CD14-positive monocyte (primary cell): ENCODE data around the gene FBXO22. TPM values are rescaled to one million over a fixed set of nuclear protein-coding genes. Genes with fewer than 3 reads are reported as not detected.
A peak's percentile ranks its signal among the peaks of the same experiment; 100 is the strongest.

Experiments used
- DNase-seq, 3 donors: peaks; one replicate each; pipeline ENCODE4 v3.0.0-alpha.2; 2011 to 2022
- H2AFZ ChIP-seq: 2 replicates; pipeline ENCODE4 v1.6.0; 2012; ENCODE audit warnings: mild to moderate bottlenecking, low read depth, low read length, inconsistent platforms; ENCODE audit not compliant: insufficient read depth, poor library complexity, severe bottlenecking
- H3K27ac ChIP-seq, 2 donors: 1 replicate in 1 of 2; 2 replicates in 1 of 2; pipeline ENCODE4 v1.5.1; 2012 to 2013; ENCODE audit warnings: low read length in 2 of 2, control low read depth in 1 of 2, inconsistent platforms in 1 of 2, low read depth in 1 of 2, mild to moderate bottlenecking in 1 of 2
- H3K27me3 ChIP-seq, 2 donors: one replicate each; pipeline versions ENCODE4 v1.6.0 to v1.6.1; 2011 to 2013; ENCODE audit warnings: low read length in 2 of 2; ENCODE audit not compliant: control insufficient read depth in 2 of 2, insufficient read depth in 2 of 2
- H3K36me3 ChIP-seq, 2 donors: replicated peaks in 1 of 2; 1 replicate in 1 of 2; 2 replicates in 1 of 2; pipeline versions ENCODE4 v1.5.1 to v1.6.1; 2012 to 2013; ENCODE audit warnings: low read length in 2 of 2, control low read depth in 1 of 2, inconsistent platforms in 1 of 2, mild to moderate bottlenecking in 1 of 2; ENCODE audit not compliant: insufficient read depth in 2 of 2, control insufficient read depth in 1 of 2
- H3K4me1 ChIP-seq, 2 donors: 1 replicate in 1 of 2; 2 replicates in 1 of 2; pipeline versions ENCODE4 v1.5.1 to v1.6.1; 2012 to 2013; ENCODE audit warnings: low read length in 2 of 2, control low read depth in 1 of 2, inconsistent platforms in 1 of 2, mild to moderate bottlenecking in 1 of 2, moderate library complexity in 1 of 2; ENCODE audit not compliant: insufficient read depth in 2 of 2, control insufficient read depth in 1 of 2
- H3K4me2 ChIP-seq: replicated peaks from 2 replicates; pipeline ENCODE3; 2012; ENCODE audit warnings: low read length, moderate library complexity, mild to moderate bottlenecking; ENCODE audit not compliant: poor library complexity, severe bottlenecking; ENCODE audit errors: extremely low read depth
- H3K4me3 ChIP-seq, 3 experiments: fragments of 200-600 bp in 1 of 3; sonication (generic) in 1 of 3; replicated peaks in 1 of 3; 1 replicate in 2 of 3; 2 replicates in 1 of 3; pipeline ENCODE4 v1.5.1; 2011 to 2013; ENCODE audit warnings: low read length in 3 of 3, mild to moderate bottlenecking in 3 of 3, control low read depth in 2 of 3, low read depth in 2 of 3, inconsistent platforms in 1 of 3, moderate library complexity in 1 of 3
- H3K79me2 ChIP-seq: 2 replicates; pipeline ENCODE4 v1.6.0; 2012; ENCODE audit warnings: mild to moderate bottlenecking, control low read depth, inconsistent platforms, low read length, moderate library complexity; ENCODE audit not compliant: insufficient read depth
- H3K9ac ChIP-seq: 2 replicates; pipeline ENCODE4 v1.6.0; 2017; ENCODE audit warnings: low read length, mild to moderate bottlenecking; ENCODE audit not compliant: insufficient read depth, poor library complexity, severe bottlenecking
- H3K9me3 ChIP-seq, 2 donors: replicated peaks in 1 of 2; 1 replicate in 1 of 2; 2 replicates in 1 of 2; pipeline versions ENCODE4 v1.5.1 to v1.6.1; 2012 to 2013; ENCODE audit warnings: low read length in 2 of 2, control low read depth in 1 of 2; ENCODE audit not compliant: control insufficient read depth in 1 of 2, insufficient read depth in 1 of 2
- H4K20me1 ChIP-seq: 2 replicates; pipeline ENCODE4 v1.6.0; 2012; ENCODE audit warnings: mild to moderate bottlenecking, low read length, control low read depth, moderate library complexity; ENCODE audit not compliant: insufficient read depth
- H3K27ac Mint-ChIP-seq, 7 donors: one replicate each; pipeline ENCODE4 v1.8.0; 2020; ENCODE audit warnings: mild to moderate bottlenecking in 7 of 7, mixed read lengths in 7 of 7, moderate library complexity in 6 of 7, inconsistent platforms in 2 of 7
- H3K27me3 Mint-ChIP-seq, 3 donors: one replicate each; pipeline ENCODE4 v1.8.0; 2021 to 2022; ENCODE audit warnings: low read depth in 3 of 3, mild to moderate bottlenecking in 3 of 3, mixed read lengths in 3 of 3, moderate library complexity in 3 of 3, inconsistent platforms in 1 of 3
- H3K36me3 Mint-ChIP-seq, 2 donors: one replicate each; pipeline ENCODE4 v1.8.0; 2020; ENCODE audit warnings: mixed read lengths in 2 of 2, inconsistent platforms in 1 of 2, mild to moderate bottlenecking in 1 of 2
- H3K4me1 Mint-ChIP-seq: one replicate; pipeline ENCODE4 v1.8.0; 2020; ENCODE audit warnings: mild to moderate bottlenecking, mixed read lengths
- H3K4me3 Mint-ChIP-seq, 2 donors: one replicate each; pipeline ENCODE4 v1.8.0; 2020; ENCODE audit warnings: mild to moderate bottlenecking in 2 of 2, mixed read lengths in 2 of 2, moderate library complexity in 1 of 2
- H3K9me3 Mint-ChIP-seq, 7 donors: one replicate each; pipeline ENCODE4 v1.8.0; 2020 to 2022; ENCODE audit warnings: mixed read lengths in 7 of 7, mild to moderate bottlenecking in 6 of 7, moderate library complexity in 6 of 7, inconsistent platforms in 2 of 7
- CTCF ChIP-seq: fragments of 200-600 bp; IDR thresholded peaks from one replicate; pipeline ENCODE4 v1.8.0; 2022; ENCODE audit warnings: antibody characterized with exemption, mild to moderate bottlenecking
- WGBS: methylation state at CpG from one replicate; pipeline ENCODE4 v1.1.5; 2013; ENCODE audit warnings: missing lambda C conversion rate; ENCODE audit not compliant: insufficient coverage; 5-methylcytosine and 5-hydroxymethylcytosine counted together
- intact Hi-C, 2 donors: fragments of 100-400 bp; cut with micrococcal nuclease; formaldehyde crosslinking; loops; one replicate each; pipeline versions ENCODE4 v1.15.0 to v1.15.1; 2023
- polyA plus RNA-seq, 3 donors: library from polyadenylated mRNA; depleted of rRNA in 1 of 3; unstranded in 2 of 3; stranded (reverse) in 1 of 3; fragments of 300-500 nt in 2 of 3; fragments of >200 nt in 1 of 3; fragmentation: Illumina TruSeq in 2 of 3; gene quantifications; 1 replicate in 2 of 3; 2 replicates in 1 of 3; pipeline ENCODE4 v1.2.3, GENCODE V29; 2012 to 2021

Gene FBXO22
- polyA plus RNA-seq, 3 donors: 4.2 to 12.8 (median 12.3) TPM

- no peak overlapping the region for H3K9ac ChIP-seq
- no peak overlapping the region for H3K4me2 ChIP-seq
- H3K4me3 ChIP-seq: no peak overlapping the region
- intact Hi-C loops: no loop called here
- WGBS: 40% methylated on average over 1 of the region's 1 CpG
- no peaks in the 10 kb centered on the region for H3K9me3 ChIP-seq
- Mint-ChIP-seq H3K27me3 (no peaks in the 10 kb centered on the region), H3K4me1 (peaks cover 31% of the 10 kb centered on the region), H3K9me3 (peaks cover 0 to 5% (median 2%) of the 10 kb centered on the region in 7 donors), H3K4me3 (no peak overlapping the region), H3K36me3 (no peaks in the 10 kb centered on the region), H3K27ac (no peak overlapping the region)
- H3K79me2 ChIP-seq: no peaks in the 10 kb centered on the region
- no peak overlapping the region for H3K27ac ChIP-seq
- H2AFZ ChIP-seq: no peak overlapping the region
- no peaks in the 10 kb centered on the region for H3K27me3 ChIP-seq
- H3K36me3 ChIP-seq: no peaks in the 10 kb centered on the region
- DNase-seq: peak in 1 of 3 donors; percentile 27
- no peak for TF ChIP-seq CTCF
- H4K20me1 ChIP-seq: no peaks in the 10 kb centered on the region
- peaks cover 6 to 14% of the 10 kb centered on the region in 2 donors for H3K4me1 ChIP-seq
Measured at GRCh38 chr15:75947092-75947491, 43.4 kb downstream of the FBXO22 start.

GRCh38 chr15:75948761-75949296 is 45.2 kb downstream of the FBXO22 start:
- Mint-ChIP-seq H3K4me3 (no peak overlapping the region), H3K9me3 (peaks cover 0 to 5% (median 2%) of the 10 kb centered on the region in 7 donors), H3K27me3 (no peaks in the 10 kb centered on the region), H3K36me3 (no peaks in the 10 kb centered on the region), H3K27ac (no peak overlapping the region), H3K4me1 (peaks cover 40% of the 10 kb centered on the region)
- no peaks in the 10 kb centered on the region for H3K27me3 ChIP-seq
- no peaks in the 10 kb centered on the region for H3K36me3 ChIP-seq
- H3K4me1 ChIP-seq: peaks cover 6 to 24% of the 10 kb centered on the region in 2 donors
- H3K27ac ChIP-seq: no peak overlapping the region
- no peak for DNase-seq
- H3K79me2 ChIP-seq: no peaks in the 10 kb centered on the region
- no peak for TF ChIP-seq CTCF
- H2AFZ ChIP-seq: no peak overlapping the region
- no peak overlapping the region for H3K4me2 ChIP-seq
- H4K20me1 ChIP-seq: no peaks in the 10 kb centered on the region
- intact Hi-C loops: no loop called here
- no peak overlapping the region for H3K4me3 ChIP-seq
- WGBS: 100% methylated on average over 2 of the region's 8 CpGs
- H3K9ac ChIP-seq: no peak overlapping the region
- no peaks in the 10 kb centered on the region for H3K9me3 ChIP-seq
